MCF 10A (cell line): ENCODE measurements around the gene B4GALT2. TPM values are rescaled to one million over a fixed set of nuclear protein-coding genes. Genes with fewer than 3 reads are reported as not detected.

Experiments used
- BruUV-seq: library from RNA; stranded (reverse); fragments of 400-500 nt; replicated peaks from 2 replicates; lab custom pipeline; 2021; lab: Mats Ljungman, UMichigan
- CTCF ChIA-PET: fragments of 300-600 bp; sonication (Branson Sonifier 250); formaldehyde crosslinking; extraction: SDS; loops from one replicate; lab custom pipeline; 2021; ENCODE audit warnings: antibody characterized with exemption, inconsistent platforms; lab: Yijun Ruan, JAX
- POLR2A ChIA-PET: fragments of 300-600, 350-650 bp; sonication (Branson Sonifier 250); formaldehyde crosslinking; extraction: SDS; loops from one replicate; lab custom pipeline; 2020; ENCODE audit warnings: antibody characterized with exemption, inconsistent platforms; lab: Yijun Ruan, JAX
- DNase-seq: peaks from one replicate; pipeline ENCODE4 v3.0.0-alpha.2; 2018; ENCODE audit not compliant: unreplicated experiment
- H3K27ac Mint-ChIP-seq: one replicate; pipeline ENCODE4 v1.8.0; 2022; ENCODE audit warnings: mild to moderate bottlenecking, low read depth, mixed read lengths; ENCODE audit not compliant: unreplicated experiment
- H3K27me3 Mint-ChIP-seq: one replicate; pipeline ENCODE4 v1.8.0; 2022; ENCODE audit warnings: mixed read lengths; ENCODE audit not compliant: insufficient read depth, unreplicated experiment
- H3K36me3 Mint-ChIP-seq: one replicate; pipeline ENCODE4 v1.8.0; 2022; ENCODE audit warnings: mild to moderate bottlenecking, moderate library complexity, mixed read lengths; ENCODE audit not compliant: insufficient read depth, unreplicated experiment
- H3K4me1 Mint-ChIP-seq: one replicate; pipeline ENCODE4 v1.8.0; 2022; ENCODE audit warnings: mixed read lengths; ENCODE audit not compliant: insufficient read depth, unreplicated experiment
- H3K4me3 Mint-ChIP-seq: one replicate; pipeline ENCODE4 v1.8.0; 2022; ENCODE audit warnings: mild to moderate bottlenecking, moderate library complexity, mixed read lengths; ENCODE audit not compliant: unreplicated experiment
- H3K9me3 Mint-ChIP-seq: one replicate; pipeline ENCODE4 v1.8.0; 2022; ENCODE audit warnings: mixed read lengths; ENCODE audit not compliant: unreplicated experiment
- intact Hi-C: fragments of 100-400 bp; cut with micrococcal nuclease; formaldehyde crosslinking; loops from 2 replicates; pipeline ENCODE4 v1.14.1; 2022
- total RNA-seq: library from RNA; stranded (reverse); gene quantifications from 2 replicates; pipeline ENCODE4 v1.2.3, GENCODE V29; 2022
- TF ChIP-seq, protein P1 (sequence below): fragments of 200-600 bp; IDR thresholded peaks from one replicate; pipeline ENCODE4 v1.8.0; 2022; ENCODE audit warnings: antibody characterized with exemption, mild to moderate bottlenecking; ENCODE audit not compliant: unreplicated experiment

B4GALT2 gene
- total RNA-seq, 1 experiment from 2014 or later = 68.4 TPM

DNA sequence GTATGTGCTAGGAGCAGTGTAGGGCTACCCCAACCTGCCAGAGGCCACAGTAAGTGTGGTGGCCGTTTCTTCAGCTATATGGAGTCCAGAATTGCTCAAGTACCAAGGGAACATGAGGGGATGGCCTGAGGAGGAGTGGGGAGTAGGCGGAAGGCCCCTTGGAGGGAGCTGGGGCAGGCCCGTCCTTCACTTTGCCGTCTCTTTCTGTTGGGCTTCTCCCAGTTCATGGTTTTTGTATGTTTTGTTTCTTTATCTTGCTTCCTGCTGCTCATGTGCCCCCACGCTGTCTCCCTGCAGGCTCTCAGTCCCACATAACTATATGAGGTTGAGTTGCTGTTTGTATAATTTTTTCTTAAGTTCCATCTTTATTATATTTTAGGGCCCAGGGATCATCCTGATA is 15.1 kb upstream of the B4GALT2 start:
- intact Hi-C loops = no loop called here
- no peaks in the 10 kb centered on the region for H3K9me3 Mint-ChIP-seq
- BruUV-seq = no TSS peak

DNA sequence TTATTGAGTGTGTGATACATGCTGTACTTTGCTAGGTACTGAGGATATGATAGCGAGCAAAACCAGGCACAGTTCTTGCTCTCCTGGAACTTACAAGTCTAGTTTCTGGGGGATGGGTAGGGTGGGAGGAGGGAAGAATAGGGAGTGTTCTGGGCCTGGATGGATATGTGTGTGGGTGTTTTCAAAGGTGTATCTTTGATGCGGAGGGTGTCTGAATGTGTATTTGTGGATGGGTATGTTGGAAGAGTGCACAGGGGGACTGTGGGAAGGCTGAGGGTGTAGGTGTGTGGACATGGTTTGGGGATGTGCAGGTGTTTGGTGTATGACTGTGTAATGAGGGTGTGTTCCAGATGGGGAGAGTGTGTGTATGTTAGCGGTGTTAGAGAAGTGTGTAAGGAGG is 13.7 kb upstream of the B4GALT2 start:
- ChIA-PET POLR2A (no interaction called here), CTCF (no interaction called here)
- H3K4me3 Mint-ChIP-seq = no peak overlapping the region
- no peak for DNase-seq
- H3K27ac Mint-ChIP-seq = no peak overlapping the region
- H3K4me1 Mint-ChIP-seq = no peaks in the 10 kb centered on the region
- intact Hi-C loops = no loop called here
- no peaks in the 10 kb centered on the region for H3K27me3 Mint-ChIP-seq
- peaks cover 12% of the 10 kb centered on the region for H3K36me3 Mint-ChIP-seq
- TF ChIP-seq, protein P1, sequence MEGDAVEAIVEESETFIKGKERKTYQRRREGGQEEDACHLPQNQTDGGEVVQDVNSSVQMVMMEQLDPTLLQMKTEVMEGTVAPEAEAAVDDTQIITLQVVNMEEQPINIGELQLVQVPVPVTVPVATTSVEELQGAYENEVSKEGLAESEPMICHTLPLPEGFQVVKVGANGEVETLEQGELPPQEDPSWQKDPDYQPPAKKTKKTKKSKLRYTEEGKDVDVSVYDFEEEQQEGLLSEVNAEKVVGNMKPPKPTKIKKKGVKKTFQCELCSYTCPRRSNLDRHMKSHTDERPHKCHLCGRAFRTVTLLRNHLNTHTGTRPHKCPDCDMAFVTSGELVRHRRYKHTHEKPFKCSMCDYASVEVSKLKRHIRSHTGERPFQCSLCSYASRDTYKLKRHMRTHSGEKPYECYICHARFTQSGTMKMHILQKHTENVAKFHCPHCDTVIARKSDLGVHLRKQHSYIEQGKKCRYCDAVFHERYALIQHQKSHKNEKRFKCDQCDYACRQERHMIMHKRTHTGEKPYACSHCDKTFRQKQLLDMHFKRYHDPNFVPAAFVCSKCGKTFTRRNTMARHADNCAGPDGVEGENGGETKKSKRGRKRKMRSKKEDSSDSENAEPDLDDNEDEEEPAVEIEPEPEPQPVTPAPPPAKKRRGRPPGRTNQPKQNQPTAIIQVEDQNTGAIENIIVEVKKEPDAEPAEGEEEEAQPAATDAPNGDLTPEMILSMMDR = no peak
- BruUV-seq = no TSS peak
- no peaks in the 10 kb centered on the region for H3K9me3 Mint-ChIP-seq

More for the DNA sequence above, 15.1 kb upstream of the B4GALT2 start:
- no peak for DNase-seq
- Mint-ChIP-seq H3K27me3 (no peaks in the 10 kb centered on the region), H3K27ac (no peak overlapping the region), H3K36me3 (peaks cover 12% of the 10 kb centered on the region), H3K4me1 (no peaks in the 10 kb centered on the region), H3K4me3 (no peak overlapping the region)
- POLR2A ChIA-PET = interaction anchor here (0.7 to 1.0 kb wide), 2 partner anchors 11 to 13 kb away, joined by 3 to 8 read pairs; partner anchors contain the start of gene ATP6V0B
- CTCF ChIA-PET = interaction anchor here (1.2 kb wide), 1 partner anchor 11 kb away, joined by 4 read pairs; the partner anchor contains the start of gene ATP6V0B
- TF ChIP-seq, protein P1 = no peak

DNA sequence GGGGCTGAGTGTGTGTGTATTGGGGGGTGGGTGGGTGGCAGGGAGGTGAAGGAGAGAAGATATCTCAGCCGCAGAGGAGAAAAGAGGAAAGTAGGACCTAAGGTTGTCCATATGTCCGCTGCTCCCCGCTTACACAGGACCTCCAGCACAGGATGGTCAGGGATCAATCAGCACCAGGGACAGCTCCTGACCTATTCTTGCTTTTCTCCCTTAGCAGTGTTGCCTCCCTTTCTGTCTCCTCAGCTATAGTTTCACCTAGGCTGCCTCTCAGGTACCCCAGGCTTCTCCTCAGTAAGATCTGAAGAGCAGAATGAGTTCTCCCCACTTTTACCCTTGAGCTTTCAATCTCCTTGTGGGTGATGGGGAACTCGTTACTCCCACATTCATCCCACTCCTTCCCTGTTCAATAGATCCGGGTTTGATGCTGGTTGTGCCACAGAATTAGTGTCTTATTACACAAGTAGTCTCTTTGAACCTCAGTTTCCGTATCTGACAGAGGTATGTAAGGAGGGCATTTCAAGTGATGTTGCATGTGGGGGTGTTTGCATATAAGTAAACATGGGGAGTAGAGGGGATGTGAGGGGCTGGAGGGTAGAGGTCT is 10.6 kb upstream of the B4GALT2 start:
- TF ChIP-seq, protein P1 = no peak
- DNase-seq = peak; percentile 51
- H3K27me3 Mint-ChIP-seq = no peaks in the 10 kb centered on the region
- BruUV-seq = no TSS peak
- intact Hi-C loops = no loop called here
- ChIA-PET POLR2A (interaction anchor here (1.4 kb wide), 1 partner anchor 22 kb away, joined by 6 read pairs; the partner anchor contains the start of gene IPO13), CTCF (interaction anchor here (0.6 to 2.1 kb wide), 3 partner anchors 22 to 437 kb away, joined by 3 to 11 read pairs (median 4); partner anchors contain the start of gene IPO13)
- no peak overlapping the region for H3K4me3 Mint-ChIP-seq
- no peaks in the 10 kb centered on the region for H3K9me3 Mint-ChIP-seq
- H3K27ac Mint-ChIP-seq = no peak overlapping the region
- no peaks in the 10 kb centered on the region for H3K4me1 Mint-ChIP-seq
- no peaks in the 10 kb centered on the region for H3K36me3 Mint-ChIP-seq

DNA sequence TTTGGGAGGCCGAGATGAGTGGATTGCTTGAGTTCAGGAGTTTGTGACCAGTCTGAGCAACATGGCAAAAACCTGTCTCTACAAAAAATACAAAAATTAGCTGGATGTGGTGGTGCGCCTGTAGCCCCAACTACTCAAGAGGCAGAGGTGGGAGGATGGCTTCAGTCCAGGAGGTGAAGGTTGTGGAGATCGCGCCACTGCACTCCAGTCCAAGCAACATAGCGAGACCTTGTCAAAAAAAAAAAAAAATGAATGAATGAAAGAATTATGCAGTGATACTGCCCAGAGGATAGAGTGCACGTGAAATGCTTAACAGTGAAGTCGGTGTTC is 9.6 kb upstream of the B4GALT2 start:
- no TSS peak for BruUV-seq
- H3K27me3 Mint-ChIP-seq = no peaks in the 10 kb centered on the region
- peak overlapping the region; percentile 98 for H3K4me3 Mint-ChIP-seq
- peaks cover 8% of the 10 kb centered on the region for H3K4me1 Mint-ChIP-seq
- TF ChIP-seq, protein P1 = no peak
- H3K27ac Mint-ChIP-seq = no peak overlapping the region
- no peak for DNase-seq
- CTCF ChIA-PET = interaction anchor here (1.9 kb wide), 1 partner anchor 24 kb away, joined by 5 read pairs; no protein-coding TSS in a partner anchor
- H3K36me3 Mint-ChIP-seq = peaks cover 7% of the 10 kb centered on the region
- POLR2A ChIA-PET = interaction anchor here (1.6 to 3.9 kb wide), 2 partner anchors 22 to 262 kb away, joined by 6 to 28 read pairs; partner anchors contain the start of genes IPO13 and ST3GAL3
- H3K9me3 Mint-ChIP-seq = no peaks in the 10 kb centered on the region
- intact Hi-C loops = loop anchor here (1.0 kb wide), 1 partner anchor 23 kb away; the partner anchor contains the start of gene IPO13
